Mesodermal cell (in vitro differentiated cells): Measurements from ENCODE around the gene PANK3.

ENCODE experiments used
- H3K27ac ChIP-seq: 2 replicates; pipeline ENCODE4 v1.7.0; 2013; ENCODE audit warnings: mild to moderate bottlenecking, low read depth, low read length, moderate library complexity; ENCODE audit not compliant: severe bottlenecking
- H3K36me3 ChIP-seq: 2 replicates; pipeline ENCODE4 v1.7.1; 2013; ENCODE audit warnings: mild to moderate bottlenecking, low read length, moderate library complexity; ENCODE audit not compliant: control insufficient read depth, insufficient read depth
- H3K4me1 ChIP-seq: one replicate; pipeline ENCODE4 v1.7.1; 2013; ENCODE audit warnings: mild to moderate bottlenecking, low read length; ENCODE audit not compliant: insufficient read depth, control insufficient read depth, poor library complexity, severe bottlenecking
- H3K4me3 ChIP-seq: 2 replicates; pipeline ENCODE4 v1.7.0; 2013; ENCODE audit warnings: low read length, control low read depth, mild to moderate bottlenecking; ENCODE audit not compliant: insufficient read depth, poor library complexity, severe bottlenecking; ENCODE audit errors: extremely low read depth
- H3K9me3 ChIP-seq: 2 replicates; pipeline ENCODE4 v1.7.1; 2013; ENCODE audit warnings: mild to moderate bottlenecking, low read length, moderate library complexity; ENCODE audit not compliant: control insufficient read depth
- WGBS, 2 experiments: methylation state at CpG; one replicate each; pipeline ENCODE4 v1.1.5; 2013; ENCODE audit warnings: missing lambda C conversion rate in 2 of 2; ENCODE audit not compliant: insufficient coverage in 2 of 2; 5-methylcytosine and 5-hydroxymethylcytosine counted together

PANK3 gene

GRCh38 chr5:168527756-168528295, 51.3 kb downstream of the PANK3 start:
- Histone ChIP-seq H3K4me3 (no peak overlapping the region), H3K4me1 (peaks cover 3% of the 10 kb centered on the region), H3K27ac (no peak overlapping the region), H3K9me3 (peaks cover 4% of the 10 kb centered on the region), H3K36me3 (no peaks in the 10 kb centered on the region)
- WGBS, 2 experiments, result 80 to 95% methylated on average over 4 of the region's 4 CpGs

DNA sequence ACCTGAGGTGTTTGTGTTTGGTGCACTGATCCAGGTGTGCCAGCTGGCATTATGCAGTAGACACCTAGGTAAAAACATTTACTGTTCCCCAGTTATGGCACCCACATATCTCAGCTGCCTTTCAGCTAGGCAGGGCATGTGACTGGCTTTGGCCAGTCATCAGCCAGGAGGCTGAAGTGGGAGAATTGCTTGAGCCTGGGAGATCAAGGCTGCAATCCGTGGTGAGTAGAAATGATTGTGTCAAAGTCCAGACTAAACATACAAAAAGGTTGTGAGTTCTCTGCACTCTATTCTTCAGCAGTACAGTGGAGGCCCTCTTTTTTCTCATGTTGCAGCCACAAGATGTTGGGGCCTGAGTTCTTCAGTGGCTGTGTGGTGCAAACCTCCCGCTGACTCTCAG, 53.3 kb downstream of the PANK3 start:
- Histone ChIP-seq H3K4me1 (peaks cover 3% of the 10 kb centered on the region), H3K9me3 (peaks cover 4% of the 10 kb centered on the region), H3K4me3 (no peak overlapping the region), H3K36me3 (no peaks in the 10 kb centered on the region), H3K27ac (no peak overlapping the region)
- WGBS, 2 experiments, result 57 to 75% methylated on average over 1 of the region's 2 CpGs

- Histone ChIP-seq H3K36me3 (peaks cover 93% of the 10 kb centered on the region), H3K4me3 (no peak overlapping the region), H3K27ac (no peak overlapping the region), H3K4me1 (no peaks in the 10 kb centered on the region), H3K9me3 (no peaks in the 10 kb centered on the region)
- no CpG with 5 or more reads among the region's 2 CpGs for WGBS, 2 experiments
Measured at GRCh38 chr5:168513861-168514428, 65.2 kb downstream of the PANK3 start.

DNA sequence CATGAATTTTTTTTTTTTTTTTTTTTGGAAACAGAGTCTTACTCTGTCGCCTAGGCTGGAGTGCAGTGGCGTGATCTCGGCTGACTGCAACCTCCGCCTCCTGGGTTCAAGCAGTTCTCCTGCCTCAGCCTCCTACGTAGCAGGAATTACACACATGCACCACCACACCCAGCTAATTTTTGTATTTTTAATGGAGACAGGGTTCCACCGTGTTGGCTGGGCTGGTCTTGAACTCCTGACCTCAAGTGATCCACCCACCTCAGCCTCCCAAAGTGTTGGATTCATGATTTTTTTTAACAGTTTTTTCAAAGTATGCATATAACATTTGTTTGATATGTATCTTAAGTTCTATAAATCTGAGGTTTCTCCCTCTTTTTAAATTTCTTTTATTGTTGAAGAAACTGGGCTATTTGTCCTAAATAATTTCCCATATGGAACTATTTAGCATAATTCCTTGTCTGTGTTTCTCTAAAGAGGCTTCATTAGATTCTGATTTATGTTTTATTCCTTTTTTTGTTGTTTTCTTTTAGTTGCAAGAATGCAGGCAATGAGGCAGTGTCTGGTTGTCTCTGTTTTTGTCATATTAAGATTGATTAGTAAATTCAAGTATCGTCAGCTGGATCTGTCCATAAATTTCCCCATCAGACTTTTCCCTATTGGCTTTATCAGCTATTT, 76.5 kb downstream of the PANK3 start:
- no peak overlapping the region for H3K27ac ChIP-seq
- WGBS, 2 experiments, result 100% methylated on average over 2 of the region's 7 CpGs; no CpG with 5 or more reads in 1 of the 2 experiments
- H3K4me3 ChIP-seq, result no peak overlapping the region
- no peaks in the 10 kb centered on the region for H3K4me1 ChIP-seq
- no peaks in the 10 kb centered on the region for H3K9me3 ChIP-seq
- H3K36me3 ChIP-seq, result peaks cover 80% of the 10 kb centered on the region
